ENCODE results near the gene CREB3L1. TPM values are rescaled to one million over a fixed set of nuclear protein-coding genes. Genes with fewer than 3 reads are reported as not detected.
"Not testable (repeated sequence)": the region's sequence is repeated elsewhere in the genome, so short reads cannot be mapped to it uniquely, and the experiment has no call there.

CREB3L1 gene
- total RNA-seq, 1 donor from 2014 or later, result 11.4 TPM

- Histone ChIP-seq H3K4me3 (no peak overlapping the region), H3K4me1 (no peaks in the 10 kb centered on the region), H3K27ac (no peak overlapping the region), H3K36me3 (no peaks in the 10 kb centered on the region), H3K27me3 (no peaks in the 10 kb centered on the region), H3K9me3 (no peaks in the 10 kb centered on the region)
- no peak for TF ChIP-seq CTCF (IDR thresholded peaks at IDR 0.05)
- intact Hi-C loops (cut with DNase I), result no loop called here
- DNase-seq (ENCODE audit: low spot score in 2 of 2), result no peak
These were observed 20.9 kb upstream of the CREB3L1 start for GRCh38 chr11:46256540-46257001.

- H3K36me3 ChIP-seq; H3K27ac ChIP-seq; H3K27me3 ChIP-seq; H3K4me1 ChIP-seq; H3K9me3 ChIP-seq; intact Hi-C loops (cut with DNase I); H3K4me3 ChIP-seq; DNase-seq (ENCODE audit: low spot score in 2 of 2): not testable (repeated sequence)
These were observed 18.1 kb upstream of the CREB3L1 start for GRCh38 chr11:46259347-46259746.

GRCh38 chr11:46259971-46260560 lies 17.4 kb upstream of the CREB3L1 start:
- TF ChIP-seq CTCF (IDR thresholded peaks at IDR 0.05), result no peak
- intact Hi-C loops (cut with DNase I), result no loop called here
- Histone ChIP-seq H3K4me3 (no peak overlapping the region), H3K36me3 (no peaks in the 10 kb centered on the region), H3K27ac (no peak overlapping the region), H3K4me1 (no peaks in the 10 kb centered on the region), H3K9me3 (no peaks in the 10 kb centered on the region), H3K27me3 (no peaks in the 10 kb centered on the region)
- no peak for DNase-seq (ENCODE audit: low spot score in 2 of 2)

GRCh38 chr11:46263120-46263519 lies 14.3 kb upstream of the CREB3L1 start:
- Histone ChIP-seq H3K4me1 (no peaks in the 10 kb centered on the region), H3K27ac (no peak overlapping the region), H3K27me3 (no peaks in the 10 kb centered on the region), H3K36me3 (no peaks in the 10 kb centered on the region), H3K9me3 (no peaks in the 10 kb centered on the region), H3K4me3 (no peak overlapping the region)
- no peak for DNase-seq (ENCODE audit: low spot score in 2 of 2)
- intact Hi-C loops (cut with DNase I), result no loop called here
- TF ChIP-seq CTCF (IDR thresholded peaks at IDR 0.05), result no peak

- Histone ChIP-seq H3K4me3 (no peak overlapping the region), H3K27me3 (no peaks in the 10 kb centered on the region), H3K27ac (no peak overlapping the region), H3K4me1 (no peaks in the 10 kb centered on the region), H3K9me3 (no peaks in the 10 kb centered on the region), H3K36me3 (no peaks in the 10 kb centered on the region)
- no peak for TF ChIP-seq CTCF (IDR thresholded peaks at IDR 0.05)
- intact Hi-C loops (cut with DNase I), result no loop called here
- DNase-seq (ENCODE audit: low spot score in 2 of 2), result no peak
These were observed 13.4 kb upstream of the CREB3L1 start for GRCh38 chr11:46264030-46264429.

- DNase-seq (ENCODE audit: low spot score in 2 of 2), result no peak
- no peaks in the 10 kb centered on the region for H3K36me3 ChIP-seq
These were observed 12.5 kb upstream of the CREB3L1 start for GRCh38 chr11:46264976-46265375.

More at GRCh38 chr11:46264976-46265375, 12.5 kb upstream of the CREB3L1 start:
- H3K9me3 ChIP-seq, result no peaks in the 10 kb centered on the region
- H3K27me3 ChIP-seq, result no peaks in the 10 kb centered on the region
- no peak overlapping the region for H3K4me3 ChIP-seq
- H3K4me1 ChIP-seq, result no peaks in the 10 kb centered on the region
- intact Hi-C loops (cut with DNase I), result no loop called here
- TF ChIP-seq CTCF (IDR thresholded peaks at IDR 0.05), result no peak
- H3K27ac ChIP-seq, result no peak overlapping the region
